ENCODE results near the gene AFAP1L2.

The AFAP1L2 gene

DNA sequence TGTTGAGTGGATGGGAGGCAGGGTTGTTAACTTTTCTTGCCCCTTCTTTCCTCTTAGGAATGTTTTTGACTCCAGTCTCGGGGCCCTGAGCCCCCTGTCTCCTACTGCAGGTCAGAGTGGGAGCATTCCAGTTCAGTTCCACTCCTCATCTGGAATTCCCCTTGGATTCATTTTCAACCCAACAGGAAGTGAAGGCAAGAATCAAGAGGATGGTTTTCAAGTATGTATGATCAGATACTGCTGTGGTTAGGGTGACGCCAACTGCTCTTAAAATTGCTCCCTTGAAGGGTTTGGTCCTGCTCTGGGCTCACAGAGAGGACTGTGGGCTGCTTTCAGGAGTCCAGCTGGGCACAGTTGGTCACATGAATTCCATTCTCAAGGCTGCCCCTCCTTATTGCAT lies 143.2 kb downstream of the AFAP1L2 start:
- no peak for DNase-seq

DNA sequence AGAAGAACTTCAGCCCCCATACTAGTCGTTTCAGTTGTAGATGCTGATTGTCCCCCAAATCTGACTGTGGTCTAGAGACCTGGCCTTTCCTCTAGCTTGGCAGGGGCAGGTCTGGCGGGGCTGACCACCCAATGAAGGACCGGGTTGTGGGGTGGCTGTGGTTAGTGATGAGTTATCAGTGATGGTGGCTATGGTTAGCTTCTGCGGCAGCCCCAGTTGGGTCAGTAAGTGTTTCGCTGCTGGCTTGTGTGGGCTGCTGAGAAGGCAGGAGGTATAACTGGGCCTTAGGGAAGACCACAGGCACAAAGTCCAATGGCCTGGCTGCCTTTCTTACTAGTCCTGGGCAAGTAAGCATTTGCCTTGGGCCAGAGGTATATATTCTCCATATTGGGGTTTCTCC lies 143.9 kb downstream of the AFAP1L2 start:
- no peak for DNase-seq

DNA sequence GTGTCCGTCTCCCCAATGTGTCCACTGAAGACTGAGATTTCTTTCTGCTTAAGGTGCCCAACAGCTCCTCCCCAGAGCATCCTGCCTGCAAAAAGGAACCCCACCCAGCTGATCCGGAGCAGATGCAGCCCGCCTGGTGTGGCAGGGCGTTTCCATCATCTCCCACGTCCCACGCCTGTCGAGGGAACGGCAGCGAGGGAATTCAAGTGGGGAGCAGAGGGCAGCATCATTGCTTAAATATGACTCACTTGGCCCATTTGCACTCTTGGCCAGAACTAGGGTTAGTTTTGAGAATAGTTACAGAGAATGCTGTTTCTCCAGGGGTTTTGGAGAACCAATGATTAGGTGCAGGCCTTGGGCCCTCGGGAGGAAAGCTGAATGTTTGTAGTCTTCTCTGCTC lies 144.5 kb downstream of the AFAP1L2 start:
- no peak for DNase-seq

DNA sequence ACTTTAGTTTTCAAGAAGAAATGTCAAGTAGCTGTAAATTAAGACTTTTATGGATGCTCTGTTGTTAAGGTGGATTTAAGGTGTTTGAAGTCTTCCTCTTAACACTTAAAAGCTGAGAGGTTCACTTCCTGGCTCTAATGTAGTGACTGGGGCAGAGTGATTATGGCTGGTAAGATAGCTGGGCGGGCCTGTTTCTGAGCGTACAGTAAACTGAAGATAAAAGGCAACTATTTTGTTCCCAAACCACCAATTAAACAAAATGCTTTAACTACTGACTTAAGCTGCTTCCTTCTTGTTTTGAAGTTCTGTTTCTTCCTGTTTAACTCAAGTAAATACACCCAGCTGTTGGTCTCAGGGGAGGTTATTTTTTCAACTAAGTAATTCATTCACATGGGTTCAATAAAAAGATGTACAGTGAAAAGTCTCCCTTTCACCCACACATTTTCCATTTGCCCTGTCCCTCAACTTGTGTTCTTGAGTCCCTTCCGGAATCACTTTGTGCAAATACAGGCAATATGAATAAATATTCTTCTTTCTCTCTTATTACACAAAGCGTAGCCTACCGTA lies 145.9 kb downstream of the AFAP1L2 start:
- DNase-seq, result no peak

DNA sequence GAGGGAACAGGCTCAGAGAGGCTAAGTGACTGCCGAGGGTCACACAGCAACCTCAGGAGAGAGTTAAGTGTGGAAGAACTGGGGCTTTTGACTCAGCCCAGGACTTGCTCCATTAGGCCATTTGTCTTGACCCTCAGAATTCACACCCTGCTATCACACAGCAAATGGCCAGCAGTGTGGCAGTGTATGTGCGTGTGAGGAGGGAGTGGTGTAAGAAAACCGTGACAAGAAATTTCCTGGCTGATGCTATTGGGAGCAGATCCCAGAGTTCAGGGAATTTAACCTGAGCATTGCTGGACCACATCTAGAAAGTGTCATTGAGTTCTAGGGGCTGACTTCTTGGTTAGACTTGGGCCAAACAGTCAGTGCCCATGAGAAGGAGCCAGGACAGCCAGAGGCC lies 146.8 kb downstream of the AFAP1L2 start:
- no peak for DNase-seq

DNA sequence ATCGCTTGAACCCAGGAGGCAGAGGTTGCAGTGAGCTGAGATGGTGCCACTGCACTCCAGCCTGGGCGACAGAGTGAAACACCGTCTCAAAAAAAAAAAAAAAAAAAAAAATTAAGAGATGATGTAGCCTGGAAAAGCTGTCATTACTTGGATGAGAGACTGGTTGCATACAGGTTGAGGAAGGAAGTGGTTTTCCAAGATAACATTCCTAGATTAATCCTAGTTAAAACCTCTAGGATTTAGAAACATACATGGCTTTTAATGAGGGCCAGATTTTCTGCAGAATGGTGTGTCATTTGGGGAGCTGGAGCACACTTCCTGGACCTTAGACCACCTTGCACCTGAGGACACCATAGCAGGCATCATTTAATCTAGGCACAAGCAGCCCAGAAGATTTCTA lies 147.5 kb downstream of the AFAP1L2 start:
- no peak for DNase-seq

DNA sequence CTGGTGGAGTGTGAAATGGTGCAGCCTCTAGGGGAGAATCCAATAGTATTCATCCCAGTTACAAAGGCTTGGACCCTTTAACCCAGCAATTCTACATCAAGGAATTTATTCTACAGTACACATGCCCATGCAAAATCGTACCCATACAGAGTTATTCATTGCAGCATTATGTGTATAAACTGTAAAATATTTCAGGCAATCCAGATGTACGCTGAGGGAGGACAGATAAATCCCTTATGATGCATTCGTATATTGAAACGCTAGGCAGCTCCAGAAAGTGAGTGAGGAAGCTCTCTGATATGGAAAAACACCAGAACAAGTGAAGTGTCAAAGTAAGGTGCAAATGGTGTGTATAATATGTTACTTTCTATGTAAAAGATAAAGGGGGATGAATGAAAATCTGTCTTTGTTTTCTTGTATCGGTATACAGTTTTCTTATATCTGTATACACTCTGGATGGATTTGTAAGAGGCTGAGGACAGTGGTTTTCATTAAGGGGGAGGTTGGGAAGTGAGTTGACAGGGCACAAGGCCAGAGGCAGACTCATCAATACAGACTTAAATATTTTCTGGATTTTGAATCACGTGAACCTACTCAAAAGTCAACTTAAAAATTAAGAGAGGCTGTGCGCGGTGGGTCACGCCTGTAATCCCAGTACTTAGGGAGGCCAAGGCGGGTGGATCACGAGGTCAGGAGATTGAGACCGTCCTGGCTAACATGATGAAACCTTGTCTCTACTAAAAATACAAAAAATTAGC lies 148.1 kb downstream of the AFAP1L2 start:
- DNase-seq, result no peak

DNA sequence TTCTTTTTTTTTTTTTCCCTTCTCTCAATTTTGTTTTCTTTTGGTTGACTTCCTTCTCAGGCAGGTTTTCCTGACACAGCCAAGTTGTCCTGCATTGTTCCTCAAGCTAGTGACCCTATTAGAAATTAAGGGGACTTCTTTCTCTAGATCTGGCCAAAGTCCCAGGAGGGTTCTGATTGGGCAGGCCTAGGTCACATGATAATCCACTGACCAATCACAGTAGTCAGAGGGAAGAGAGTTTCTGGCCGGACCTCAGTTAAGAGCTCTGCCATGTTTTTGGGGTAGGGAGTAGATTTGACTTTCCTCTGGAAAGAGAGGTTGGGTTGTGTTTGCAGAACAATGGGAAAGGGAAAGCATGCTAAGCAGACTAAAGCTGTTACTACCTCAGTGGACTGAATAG lies 149.1 kb downstream of the AFAP1L2 start:
- DNase-seq, result no peak

DNA sequence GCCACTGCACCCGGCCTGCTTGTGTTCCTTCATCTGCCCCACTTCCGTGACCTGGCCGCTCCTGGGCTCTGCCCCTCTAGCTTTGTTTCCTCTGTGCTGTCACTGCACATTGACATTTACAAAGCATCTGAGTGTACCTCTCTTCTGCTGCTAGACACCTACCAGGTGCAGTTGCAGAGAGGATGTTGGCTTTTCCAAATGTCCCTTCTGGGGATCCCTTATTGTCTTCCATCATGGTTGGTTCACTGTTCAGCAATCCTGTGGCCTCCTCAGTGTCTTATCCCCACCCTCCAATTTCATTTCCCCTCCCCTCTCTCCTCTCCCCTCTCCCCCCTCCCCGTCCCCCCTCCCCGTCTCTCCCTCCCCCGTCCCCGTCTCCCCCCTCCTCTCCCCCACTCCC lies 151.4 kb downstream of the AFAP1L2 start:
- DNase-seq, result no peak

DNA sequence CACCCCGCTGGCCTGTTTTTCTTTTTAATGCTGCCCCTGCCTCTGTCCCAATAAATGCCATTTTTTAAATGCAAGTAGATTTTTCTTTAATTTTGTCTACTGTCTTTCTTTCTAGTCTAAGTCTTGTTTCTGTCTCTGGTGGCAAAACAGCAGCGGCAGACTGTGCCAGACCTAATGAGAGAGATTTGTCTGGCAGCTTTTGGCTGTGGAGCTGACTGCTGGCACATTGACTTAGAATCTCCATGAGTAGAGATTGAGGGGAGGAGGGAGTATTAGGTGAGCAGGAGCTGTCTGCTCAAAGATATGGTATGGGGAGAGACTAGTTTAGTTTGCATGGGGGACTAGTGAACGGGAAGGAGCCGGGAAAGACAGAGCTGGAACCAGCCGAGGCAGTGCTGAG lies 152.2 kb downstream of the AFAP1L2 start:
- no peak for DNase-seq

DNA sequence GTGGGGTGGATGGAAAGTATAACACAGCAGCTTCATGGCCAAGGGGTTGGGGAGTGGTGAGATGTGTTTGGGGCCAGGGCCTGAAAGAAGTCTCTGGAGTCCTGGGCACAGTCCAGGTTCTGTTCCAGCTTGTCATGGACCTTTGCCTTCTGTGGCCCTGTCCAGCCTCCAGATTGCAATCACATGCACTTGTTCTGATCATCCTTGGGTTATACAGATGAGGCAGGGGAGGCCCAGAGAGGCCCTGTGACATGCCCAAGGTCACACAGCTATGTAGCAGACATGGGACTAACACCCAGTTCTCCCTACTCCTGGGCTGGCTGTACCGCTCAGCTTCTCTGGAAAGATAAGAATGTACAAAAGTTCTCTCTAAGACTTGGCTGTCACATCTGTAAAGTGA lies 153.6 kb downstream of the AFAP1L2 start:
- DNase-seq, result no peak

DNA sequence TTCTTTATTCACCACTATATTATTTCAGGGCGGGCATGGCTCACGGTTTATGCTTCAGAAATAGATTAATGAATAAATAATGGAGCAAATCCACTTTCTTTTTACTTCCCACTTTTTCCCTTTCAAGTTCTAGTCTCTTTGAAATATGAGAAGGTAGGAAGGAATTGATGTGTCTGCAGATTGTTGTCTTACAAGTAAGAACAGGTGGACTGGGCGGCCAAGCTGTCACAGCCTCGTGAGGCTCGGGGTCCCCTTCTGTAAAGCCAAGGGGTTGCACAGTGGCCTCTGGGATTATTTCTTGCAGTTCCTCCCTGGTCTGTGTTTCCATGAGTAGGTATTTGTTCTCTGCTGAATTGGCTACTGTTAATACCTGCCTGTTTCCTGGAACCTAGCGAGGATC lies 154.1 kb downstream of the AFAP1L2 start:
- no peak for DNase-seq

DNA sequence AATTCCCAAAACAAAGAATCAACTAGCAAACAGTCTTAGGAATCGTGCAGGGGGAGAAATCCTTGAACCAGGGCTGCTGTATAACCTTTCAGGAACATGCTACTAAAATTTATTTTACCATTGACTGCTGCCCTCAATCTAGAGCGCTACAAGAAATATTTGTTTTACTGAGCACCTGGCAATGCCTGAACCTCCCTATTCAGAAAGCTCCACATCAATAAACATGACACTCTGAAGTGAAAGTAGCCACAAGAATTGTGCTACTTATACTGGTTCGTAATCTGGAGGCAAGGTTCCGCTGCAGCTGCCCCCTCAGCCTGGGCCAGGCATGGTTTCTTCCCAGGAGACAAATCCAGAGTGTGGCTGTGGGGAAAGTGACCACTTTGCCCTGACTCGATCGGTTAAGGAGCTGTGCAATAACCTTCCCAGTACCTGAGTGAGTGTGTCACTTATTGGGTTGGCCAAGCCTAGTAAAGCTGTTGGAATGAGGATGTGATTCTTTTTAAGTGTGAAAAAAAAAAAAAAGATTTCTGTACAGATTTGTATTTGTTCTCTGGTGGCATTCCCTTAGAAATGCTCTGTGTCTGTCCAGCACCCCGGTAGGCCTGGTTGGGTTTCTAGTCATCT lies 157.5 kb downstream of the AFAP1L2 start:
- DNase-seq, result no peak

DNA sequence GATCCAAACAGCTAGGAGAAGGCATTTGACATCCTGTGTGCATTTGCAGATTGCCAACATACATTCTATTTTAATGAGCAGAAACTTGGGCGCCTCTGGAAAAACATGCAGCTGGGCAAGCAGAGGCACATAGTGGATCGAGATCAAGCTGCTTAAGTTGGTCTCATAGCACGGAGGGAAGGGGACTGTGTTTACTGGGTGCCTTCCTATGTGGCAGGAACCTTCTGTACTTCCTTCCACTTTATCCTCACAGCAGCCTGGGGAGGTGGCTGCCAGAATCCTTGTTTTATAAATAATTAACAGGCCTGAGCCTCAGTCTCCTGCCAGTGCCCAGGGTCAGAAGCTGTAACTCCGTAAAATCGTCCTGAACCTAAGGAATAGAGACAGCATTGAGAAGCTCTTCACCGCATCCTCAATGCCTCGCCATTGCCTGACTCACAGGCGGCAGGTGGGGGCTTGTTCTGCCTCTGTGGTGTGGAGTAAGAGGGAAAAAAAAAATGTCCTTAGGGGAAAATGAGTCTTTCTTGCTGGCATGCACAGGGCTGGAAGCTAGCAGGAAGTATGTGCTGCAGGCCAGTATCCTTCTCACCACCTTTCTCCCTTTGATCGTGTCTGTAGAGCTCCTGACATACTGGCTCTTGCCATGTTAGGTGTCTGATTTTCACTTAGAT lies 159.0 kb downstream of the AFAP1L2 start:
- DNase-seq, result no peak
